Naive thymus-derived CD8-positive, alpha-beta T cell (primary cell): Measurements from ENCODE around the gene OSR1. TPM values are rescaled to one million over a fixed set of nuclear protein-coding genes. Genes with fewer than 3 reads are reported as not detected.
"Not testable (repeated sequence)": the region's sequence is repeated elsewhere in the genome, so short reads cannot be mapped to it uniquely, and the experiment has no call there.

Experiments
- ATAC-seq, 2 donors: fragments of 150-1000 bp; cut with Tn5 transposase in 1 of 2; sonication (Bioruptor Pico), chemical (Tn5 transposase) in 1 of 2; 1 replicate in 1 of 2; 2 replicates in 1 of 2; pipeline ENCODE4 v1.10.0; 2021; ENCODE audit warnings: mild to moderate bottlenecking in 2 of 2, moderate library complexity in 2 of 2
- POLR2A ChIA-PET: fragments of 350-600 bp; sonication (Branson Sonifier 250); formaldehyde crosslinking; loops from one replicate; lab custom pipeline; 2021; ENCODE audit warnings: antibody characterized with exemption; lab: Charles Lee
- DNase-seq, 10 donors: peaks; one replicate each; pipeline versions ENCODE4 v3.0.0 to v3.0.0-alpha.2; 2020 to 2022
- H3K27ac Mint-ChIP-seq, 10 donors: one replicate each; pipeline ENCODE4 v1.8.0; 2020 to 2022; ENCODE audit warnings: mild to moderate bottlenecking in 10 of 10, mixed read lengths in 10 of 10, moderate library complexity in 4 of 10, inconsistent platforms in 1 of 10
- H3K27me3 Mint-ChIP-seq, 5 donors: one replicate each; pipeline ENCODE4 v1.8.0; 2021 to 2022; ENCODE audit warnings: mixed read lengths in 5 of 5
- H3K36me3 Mint-ChIP-seq, 3 donors: one replicate each; pipeline ENCODE4 v1.8.0; 2020 to 2022; ENCODE audit warnings: mixed read lengths in 3 of 3, mild to moderate bottlenecking in 2 of 3, inconsistent platforms in 1 of 3
- H3K4me1 Mint-ChIP-seq, 4 donors: one replicate each; pipeline ENCODE4 v1.8.0; 2021 to 2022; ENCODE audit warnings: mixed read lengths in 4 of 4
- H3K4me3 Mint-ChIP-seq, 10 donors: one replicate each; pipeline ENCODE4 v1.8.0; 2020 to 2022; ENCODE audit warnings: mild to moderate bottlenecking in 10 of 10, mixed read lengths in 10 of 10, moderate library complexity in 6 of 10, inconsistent platforms in 1 of 10
- H3K9me3 Mint-ChIP-seq, 9 donors: one replicate each; pipeline ENCODE4 v1.8.0; 2020 to 2022; ENCODE audit warnings: mixed read lengths in 9 of 9, mild to moderate bottlenecking in 3 of 9, inconsistent platforms in 1 of 9, moderate library complexity in 1 of 9
- polyA plus RNA-seq, 3 donors: library from polyadenylated mRNA; unstranded; fragments of 300-500 nt; fragmentation: Illumina TruSeq; gene quantifications; one replicate each; pipeline ENCODE4 v1.2.3, GENCODE V29; 2021
- total RNA-seq, 8 experiments: library from RNA in 2 of 8; stranded (reverse) in 2 of 8; gene quantifications; one replicate each; pipeline ENCODE4 v1.2.3 and lab custom pipeline; 2021 to 2026

Gene OSR1
- total RNA-seq: not detected
- polyA plus RNA-seq: not detected
- total RNA-seq (lab: John Stamatoyannopoulos, UW): 0 to 0.09 (median 0) reads per million in 6 experiments

DNA sequence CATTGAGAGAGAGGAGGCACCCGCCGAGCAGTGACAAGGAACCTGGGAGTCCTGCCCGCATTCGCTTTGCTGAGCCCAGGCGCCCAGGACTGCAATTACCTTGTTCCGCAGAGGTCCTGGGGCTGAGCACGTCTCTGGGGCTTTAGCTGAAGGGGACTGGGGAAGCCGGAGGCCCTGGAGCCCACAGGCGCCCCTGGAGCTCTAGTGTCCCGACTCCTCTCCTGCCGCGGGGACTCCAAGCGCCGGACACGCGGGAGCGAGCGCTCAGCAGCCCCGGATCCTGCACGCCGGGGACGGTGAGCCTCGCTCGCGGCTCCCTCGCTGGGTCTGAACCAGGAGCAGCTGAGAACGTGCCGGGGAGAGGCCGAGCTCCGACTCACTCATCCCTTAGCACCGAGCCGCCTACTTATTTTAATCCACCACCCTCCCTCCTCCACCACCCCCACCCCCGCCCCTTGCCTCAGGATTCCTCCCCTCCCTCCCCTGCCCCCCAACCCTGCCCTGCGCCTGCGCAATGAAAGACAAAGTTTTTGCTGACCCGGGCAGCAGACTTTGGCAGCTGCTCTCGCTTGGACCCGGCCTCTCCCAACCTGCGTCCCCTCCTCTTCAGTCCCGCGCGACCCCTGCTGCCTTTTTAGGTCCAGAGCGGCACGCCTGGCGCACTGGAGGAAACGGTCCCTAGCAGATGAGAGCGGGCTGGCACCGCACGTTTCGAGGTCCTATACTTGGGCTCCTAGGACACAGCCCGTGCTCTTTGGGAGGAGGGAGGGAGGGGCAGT, at the start of gene OSR1:
Gene OSR1, minus strand, starts transcription at position 382 of the 779 bp plus-strand sequence. CDS start 4,818 bp downstream, outside the sequence.
- peak in 2 of 10 donors; percentile 21 to 34 for DNase-seq
- Mint-ChIP-seq H3K9me3 (peaks cover 0 to 2% (median 0%) of the 10 kb centered on the region in 9 donors), H3K27ac (no peak within 1 kb of the TSS), H3K4me1 (peaks cover 40 to 68% (median 60%) of the 10 kb centered on the region in 4 donors), H3K36me3 (peaks cover 0 to 4% (median 0%) of the 10 kb centered on the region in 3 donors), H3K27me3 (peaks cover 49 to 89% (median 70%) of the 10 kb centered on the region in 5 donors), H3K4me3 (peak within 1 kb of the TSS; percentile 56 to 82 (median 68))
- POLR2A ChIA-PET: interaction anchor here (5.3 kb wide), 1 partner anchor 10 kb away, joined by 51 read pairs; no protein-coding TSS in a partner anchor
- peak; percentile 37 to 40 for ATAC-seq

DNA sequence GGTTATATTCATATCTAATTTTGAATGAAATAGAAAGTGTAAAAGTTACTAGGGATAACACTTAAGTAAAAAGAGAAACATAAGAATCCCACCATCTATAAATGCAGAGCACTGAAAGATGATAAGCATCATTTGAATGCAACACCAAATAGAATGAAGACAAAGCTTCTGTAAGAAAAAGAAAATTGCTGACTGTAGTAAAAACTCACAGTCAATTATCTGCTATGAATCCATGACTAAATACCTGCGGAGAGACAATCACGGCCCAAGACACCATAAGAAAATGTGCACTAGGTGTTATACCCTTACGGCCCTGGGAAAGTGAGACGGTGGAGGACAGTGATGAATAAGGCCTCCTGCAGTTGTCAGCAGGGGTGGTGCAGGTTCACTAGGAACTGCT, 45.4 kb upstream of the OSR1 start:
- ATAC-seq: no peak
- H3K9me3 Mint-ChIP-seq: peaks cover 0 to 3% (median 0%) of the 10 kb centered on the region in 9 donors
- peaks cover 14 to 53% (median 23%) of the 10 kb centered on the region in 5 donors for H3K27me3 Mint-ChIP-seq
- H3K4me3 Mint-ChIP-seq: no peak overlapping the region
- H3K27ac Mint-ChIP-seq: peak overlapping the region in 1 of 10 donors; percentile 10
- POLR2A ChIA-PET: no interaction called here
- no peaks in the 10 kb centered on the region for H3K4me1 Mint-ChIP-seq
- no peaks in the 10 kb centered on the region for H3K36me3 Mint-ChIP-seq
- DNase-seq: no peak

DNA sequence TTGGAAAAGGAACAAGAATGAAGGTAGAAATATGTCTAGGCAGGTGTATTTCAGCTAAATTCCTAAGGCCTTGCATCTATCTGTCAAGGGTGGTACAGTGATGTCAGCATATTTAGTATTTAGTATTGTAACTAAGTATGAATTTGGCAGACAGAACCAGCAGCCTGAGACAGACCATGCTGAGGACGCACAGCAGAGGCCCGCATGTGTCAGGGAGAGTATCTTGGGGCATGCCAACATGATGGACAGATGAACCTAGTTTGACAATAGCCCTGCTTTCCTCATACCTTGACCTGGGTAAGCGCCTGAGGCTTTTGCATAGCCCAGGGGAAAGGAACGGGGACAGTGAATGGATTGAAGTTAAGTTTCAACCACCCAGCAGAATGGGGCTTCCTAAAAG, 33.8 kb upstream of the OSR1 start:
- Mint-ChIP-seq H3K9me3 (peaks cover 0 to 9% (median 0%) of the 10 kb centered on the region in 9 donors), H3K27ac (no peak overlapping the region), H3K36me3 (peaks cover 0 to 6% (median 0%) of the 10 kb centered on the region in 3 donors), H3K27me3 (peaks cover 17 to 47% (median 30%) of the 10 kb centered on the region in 5 donors), H3K4me3 (no peak overlapping the region), H3K4me1 (no peaks in the 10 kb centered on the region)
- DNase-seq (no peak), ATAC-seq (no peak)
- POLR2A ChIA-PET: no interaction called here

DNA sequence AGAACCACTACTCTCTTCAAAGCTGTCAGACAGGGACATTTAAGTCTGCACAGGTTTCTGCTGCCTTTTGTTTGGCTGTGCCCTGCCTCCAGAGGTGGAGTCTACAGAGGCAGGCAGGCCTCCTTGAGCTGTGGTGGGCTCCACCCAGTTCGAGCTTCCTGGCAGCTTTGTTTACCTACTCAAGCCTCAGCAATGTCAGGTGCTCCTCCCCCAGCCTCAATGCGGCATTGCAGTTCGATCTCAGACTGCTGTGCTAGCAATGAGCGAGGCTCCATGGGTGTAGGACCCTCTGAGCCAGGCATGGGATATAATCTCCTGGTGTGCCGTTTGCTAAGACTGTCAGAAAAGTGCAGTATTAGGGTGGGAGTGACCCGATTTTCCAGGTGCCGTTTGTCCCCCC, 31.0 kb upstream of the OSR1 start:
- H3K4me3 Mint-ChIP-seq, H3K27ac Mint-ChIP-seq, POLR2A ChIA-PET, DNase-seq, ATAC-seq, H3K4me1 Mint-ChIP-seq: not testable (repeated sequence)
- peaks cover 16 to 54% (median 40%) of the 10 kb centered on the region in 5 donors for H3K27me3 Mint-ChIP-seq
- H3K9me3 Mint-ChIP-seq: peaks cover 0 to 27% (median 0%) of the 10 kb centered on the region in 9 donors
- peaks cover 0 to 12% (median 0%) of the 10 kb centered on the region in 3 donors for H3K36me3 Mint-ChIP-seq

DNA sequence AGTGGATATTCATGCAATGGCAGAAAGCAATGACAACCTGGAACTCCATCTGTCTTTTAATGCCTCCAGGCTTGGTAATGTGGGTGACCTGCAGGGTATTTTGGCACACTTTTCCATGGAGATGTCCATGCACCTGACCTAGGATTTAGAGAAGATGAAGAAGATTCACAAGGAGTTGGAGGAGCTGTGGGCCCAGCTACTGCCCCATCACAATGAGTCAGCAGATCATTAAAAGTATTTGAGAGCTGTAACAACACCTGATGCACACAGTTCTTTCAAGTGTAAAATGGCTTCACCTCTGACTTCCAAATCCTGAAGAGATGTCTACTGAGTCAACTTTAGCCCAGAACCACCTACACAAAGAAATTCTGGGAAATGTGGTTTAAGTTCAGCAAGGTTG, 22.1 kb upstream of the OSR1 start:
- Mint-ChIP-seq H3K36me3 (peaks cover 0 to 6% (median 0%) of the 10 kb centered on the region in 3 donors), H3K9me3 (peaks cover 0 to 9% (median 1%) of the 10 kb centered on the region in 9 donors), H3K27ac (no peak overlapping the region), H3K4me1 (no peaks in the 10 kb centered on the region), H3K4me3 (no peak overlapping the region), H3K27me3 (peaks cover 13 to 45% (median 20%) of the 10 kb centered on the region in 5 donors)
- ATAC-seq (no peak), DNase-seq (no peak)
- POLR2A ChIA-PET: no interaction called here

DNA sequence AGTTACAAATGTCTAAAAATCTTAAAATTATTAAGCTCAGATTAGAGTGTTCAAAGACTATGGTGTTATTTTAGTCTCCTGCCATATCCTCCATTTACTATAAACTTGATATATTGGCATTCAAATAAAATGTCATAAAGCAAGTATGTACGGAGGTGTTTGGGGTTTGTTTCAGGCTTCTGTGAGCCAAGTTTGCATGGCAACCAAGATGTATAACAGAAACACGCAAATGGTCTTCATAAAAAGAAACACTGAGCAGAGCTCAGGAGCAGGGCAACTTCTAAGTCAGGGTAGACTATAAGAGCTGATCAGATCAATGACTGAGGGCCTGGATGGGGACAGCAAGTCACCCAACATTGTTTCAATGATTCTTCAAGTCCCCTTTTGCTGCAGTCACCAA, 20.5 kb upstream of the OSR1 start:
- Mint-ChIP-seq H3K4me3 (no peak overlapping the region), H3K9me3 (peaks cover 0 to 6% (median 2%) of the 10 kb centered on the region in 9 donors), H3K36me3 (peaks cover 0 to 6% (median 0%) of the 10 kb centered on the region in 3 donors), H3K27me3 (peaks cover 16 to 45% (median 20%) of the 10 kb centered on the region in 5 donors), H3K27ac (no peak overlapping the region), H3K4me1 (no peaks in the 10 kb centered on the region)
- POLR2A ChIA-PET: no interaction called here
- no peak for ATAC-seq
- no peak for DNase-seq

DNA sequence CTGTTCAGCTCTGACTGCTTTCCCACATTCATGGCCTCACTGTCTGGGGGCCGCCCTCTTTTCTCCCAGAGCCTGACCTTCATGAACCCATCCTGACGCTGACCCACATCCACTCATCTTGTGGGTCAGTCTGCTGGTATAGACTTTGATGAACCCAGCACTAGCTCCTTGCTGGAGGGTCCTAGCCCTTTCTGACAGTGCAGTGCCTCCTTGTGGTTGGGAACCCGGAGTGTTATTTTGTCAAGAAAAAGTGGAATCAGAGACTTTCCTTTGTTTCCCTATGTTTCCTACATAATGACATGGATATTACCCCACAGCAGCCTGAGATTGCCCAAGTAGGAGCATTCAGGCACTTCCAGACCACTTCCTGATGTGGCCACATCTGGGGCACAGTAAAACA, 19.3 kb upstream of the OSR1 start:
- POLR2A ChIA-PET: no interaction called here
- no peak overlapping the region for H3K27ac Mint-ChIP-seq
- H3K4me3 Mint-ChIP-seq: no peak overlapping the region
- ATAC-seq: no peak
- H3K27me3 Mint-ChIP-seq: peaks cover 22 to 58% (median 27%) of the 10 kb centered on the region in 5 donors
- peaks cover 0 to 6% (median 0%) of the 10 kb centered on the region in 9 donors for H3K9me3 Mint-ChIP-seq
- H3K36me3 Mint-ChIP-seq: peaks cover 0 to 6% (median 0%) of the 10 kb centered on the region in 3 donors
- DNase-seq: no peak
- H3K4me1 Mint-ChIP-seq: no peaks in the 10 kb centered on the region

DNA sequence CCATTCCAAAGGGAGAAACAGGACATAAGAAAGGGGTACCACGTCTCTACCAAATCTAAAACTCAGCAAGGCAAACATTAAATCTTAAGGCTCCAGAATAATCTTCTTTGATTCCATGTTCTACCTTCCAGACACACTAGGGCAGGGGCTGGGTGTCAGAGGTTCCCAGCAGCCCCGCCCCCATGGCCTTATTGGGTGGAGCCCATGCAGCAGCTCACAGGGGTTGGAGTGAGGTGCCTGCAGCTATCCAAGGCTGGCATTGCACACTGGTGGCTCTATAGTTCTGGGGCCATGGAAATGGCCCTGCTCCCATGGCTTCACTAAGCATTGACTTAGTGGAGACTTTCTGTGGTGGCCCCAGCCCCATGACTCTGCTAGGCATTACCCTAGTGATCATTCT, 14.9 kb upstream of the OSR1 start:
- no peak for ATAC-seq
- no peak for DNase-seq
- Mint-ChIP-seq H3K27me3 (peaks cover 30 to 68% (median 38%) of the 10 kb centered on the region in 5 donors), H3K4me3 (no peak overlapping the region), H3K36me3 (peaks cover 0 to 6% (median 0%) of the 10 kb centered on the region in 3 donors), H3K4me1 (no peaks in the 10 kb centered on the region), H3K27ac (no peak overlapping the region), H3K9me3 (peaks cover 0 to 6% (median 0%) of the 10 kb centered on the region in 9 donors)
- POLR2A ChIA-PET: no interaction called here

DNA sequence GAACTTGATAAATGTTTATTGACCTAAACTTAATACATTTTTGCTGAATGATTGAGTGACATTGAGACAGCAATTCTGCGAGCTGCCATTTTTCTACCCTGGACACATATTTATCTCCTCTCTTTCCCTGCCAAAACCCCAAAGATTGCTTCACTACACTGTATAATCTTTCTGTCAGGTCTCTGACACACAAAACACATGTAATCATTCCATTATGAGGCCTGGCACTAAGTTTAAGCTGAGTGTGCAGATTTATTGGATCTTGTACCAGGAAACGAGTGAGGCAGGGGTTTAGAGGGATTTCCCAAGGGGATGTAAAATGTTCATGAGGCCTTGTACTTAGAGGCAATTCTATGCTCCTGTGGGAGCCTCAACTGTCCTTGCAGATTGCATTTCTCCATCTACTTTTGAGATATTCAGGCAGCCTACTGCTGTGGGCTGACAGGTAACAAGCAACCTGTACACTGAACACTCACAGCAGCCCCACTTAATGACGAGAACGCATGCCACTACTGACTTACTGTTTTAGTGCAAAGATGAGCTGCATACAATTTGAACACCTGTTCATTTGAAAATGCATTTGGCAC, 13.7 kb upstream of the OSR1 start:
- Mint-ChIP-seq H3K27me3 (peaks cover 25 to 58% (median 32%) of the 10 kb centered on the region in 5 donors), H3K27ac (no peak overlapping the region), H3K36me3 (peaks cover 0 to 6% (median 0%) of the 10 kb centered on the region in 3 donors), H3K4me3 (no peak overlapping the region), H3K9me3 (peaks cover 0 to 6% (median 0%) of the 10 kb centered on the region in 9 donors), H3K4me1 (no peaks in the 10 kb centered on the region)
- ATAC-seq: no peak
- no peak for DNase-seq
- POLR2A ChIA-PET: no interaction called here

DNA sequence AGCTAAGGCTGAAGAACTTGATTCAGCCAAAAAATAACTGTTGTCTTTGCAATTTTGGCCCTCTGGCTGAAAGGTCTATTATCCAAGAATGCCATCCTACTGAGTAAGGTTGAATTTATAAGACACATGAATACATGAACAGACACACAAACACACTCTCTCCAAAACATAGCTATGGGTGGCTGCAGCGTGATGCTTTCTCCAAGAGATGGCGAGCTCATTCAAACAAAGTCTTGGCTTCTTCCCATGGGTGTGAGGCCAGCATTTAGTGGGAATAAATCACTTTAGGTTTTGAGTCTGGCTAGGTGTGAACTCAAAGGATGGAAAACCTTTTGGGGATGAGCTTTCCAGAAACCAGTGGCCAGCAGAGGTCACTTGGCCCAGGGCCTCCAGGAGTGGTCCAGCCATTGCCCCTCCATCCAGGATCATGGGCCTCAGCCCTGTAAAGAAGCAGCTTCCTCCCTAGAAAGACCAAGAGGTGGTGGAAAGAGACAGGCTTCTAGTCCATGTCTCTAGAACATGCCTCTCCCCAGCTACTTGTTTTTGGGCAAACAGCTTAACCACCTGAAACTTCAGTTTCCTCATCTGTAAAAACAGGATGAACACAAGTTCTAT, 11.0 kb upstream of the OSR1 start:
- Mint-ChIP-seq H3K27ac (no peak overlapping the region), H3K27me3 (peaks cover 21 to 39% (median 32%) of the 10 kb centered on the region in 5 donors), H3K36me3 (no peaks in the 10 kb centered on the region), H3K9me3 (peaks cover 0 to 3% (median 0%) of the 10 kb centered on the region in 9 donors), H3K4me1 (no peaks in the 10 kb centered on the region), H3K4me3 (no peak overlapping the region)
- ATAC-seq: no peak
- DNase-seq: no peak
- POLR2A ChIA-PET: no interaction called here

DNA sequence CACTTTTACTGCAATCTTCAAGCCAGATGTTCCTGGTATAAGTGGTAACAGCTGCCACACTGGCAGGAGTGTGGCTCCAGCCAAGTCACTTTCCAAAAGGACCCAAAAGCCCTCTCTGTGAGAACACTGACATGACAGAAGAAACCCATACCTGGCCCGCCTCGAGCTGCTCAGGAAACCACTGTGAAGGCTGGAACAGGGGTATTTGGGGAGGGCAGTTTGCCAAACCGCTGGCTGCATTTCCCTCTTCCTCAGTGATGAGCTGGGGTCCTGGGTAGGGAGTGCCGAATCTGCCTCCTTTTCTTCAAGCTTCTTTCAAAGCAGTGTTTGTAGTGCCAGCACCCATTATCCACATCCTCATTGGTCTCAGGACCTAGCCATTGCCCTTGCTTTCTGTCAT, 10.3 kb upstream of the OSR1 start:
- H3K9me3 Mint-ChIP-seq: no peaks in the 10 kb centered on the region
- no peak overlapping the region for H3K4me3 Mint-ChIP-seq
- no peak for DNase-seq
- H3K36me3 Mint-ChIP-seq: no peaks in the 10 kb centered on the region
- no peak overlapping the region for H3K27ac Mint-ChIP-seq
- no peak for ATAC-seq
- peaks cover 0 to 6% (median under 1%) of the 10 kb centered on the region in 4 donors for H3K4me1 Mint-ChIP-seq
- POLR2A ChIA-PET: no interaction called here
- H3K27me3 Mint-ChIP-seq: peaks cover 17 to 37% (median 25%) of the 10 kb centered on the region in 5 donors

DNA sequence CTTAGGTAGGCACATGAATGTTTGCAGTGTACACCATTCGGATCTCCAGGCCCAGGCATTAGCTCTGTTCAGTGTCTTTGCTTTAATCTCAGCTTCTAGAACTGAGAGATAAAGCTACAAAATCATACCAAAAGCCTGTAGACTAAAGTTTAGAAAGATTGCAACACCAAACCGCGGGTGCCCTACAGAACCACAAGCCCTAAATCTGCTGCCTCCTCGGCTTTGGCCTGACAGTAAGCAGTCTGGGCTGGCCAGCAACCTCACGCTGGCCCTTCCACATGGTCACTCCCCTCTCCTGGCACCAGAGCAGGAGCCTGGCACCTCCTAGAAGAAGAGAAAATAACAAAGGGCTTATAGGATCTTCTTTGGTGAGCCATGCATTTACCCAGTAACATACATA, 8.9 kb upstream of the OSR1 start:
- no peaks in the 10 kb centered on the region for H3K9me3 Mint-ChIP-seq
- peaks cover 13 to 20% (median 14%) of the 10 kb centered on the region in 4 donors for H3K4me1 Mint-ChIP-seq
- POLR2A ChIA-PET: no interaction called here
- H3K27ac Mint-ChIP-seq: no peak overlapping the region
- no peaks in the 10 kb centered on the region for H3K36me3 Mint-ChIP-seq
- ATAC-seq (no peak), DNase-seq (no peak)
- H3K27me3 Mint-ChIP-seq: peaks cover 17 to 35% (median 23%) of the 10 kb centered on the region in 5 donors
- H3K4me3 Mint-ChIP-seq: no peak overlapping the region
